ENCODE measurements around the gene MUC12.

GRCh38 chr7:100978300-100978699, 8.9 kb downstream of the MUC12 start:
- TF ChIP-seq CTCF (IDR thresholded peaks at IDR 0.05) (no peak), POLR2A (IDR thresholded peaks at IDR 0.05) (no peak)
